Right lobe of liver (tissue), 4 donors: ENCODE measurements around the gene HECTD1.

Experiments used
- POLR2A ChIP-seq: fragments of 450-650 bp; IDR thresholded peaks from one replicate; pipeline ENCODE4 v1.6.1; 2017; ENCODE audit warnings: antibody characterized with exemption, mild to moderate bottlenecking
- TF ChIP-seq, protein P1 (sequence below), 4 donors: fragments of 200-600 bp in 3 of 4; fragments of 450-650 bp in 1 of 4; IDR thresholded peaks; one replicate each; pipeline versions ENCODE4 v1.5.1 to v1.8.0; 2016 to 2022; ENCODE audit warnings: antibody characterized with exemption in 4 of 4, mild to moderate bottlenecking in 2 of 4
- donor health status: DM: no; HTN: no; CAD: no.
- donor health status: DM: no; HTN: no; CAD: no.
- donor health status: DM: no; HTN: yes; CAD: no.

DNA sequence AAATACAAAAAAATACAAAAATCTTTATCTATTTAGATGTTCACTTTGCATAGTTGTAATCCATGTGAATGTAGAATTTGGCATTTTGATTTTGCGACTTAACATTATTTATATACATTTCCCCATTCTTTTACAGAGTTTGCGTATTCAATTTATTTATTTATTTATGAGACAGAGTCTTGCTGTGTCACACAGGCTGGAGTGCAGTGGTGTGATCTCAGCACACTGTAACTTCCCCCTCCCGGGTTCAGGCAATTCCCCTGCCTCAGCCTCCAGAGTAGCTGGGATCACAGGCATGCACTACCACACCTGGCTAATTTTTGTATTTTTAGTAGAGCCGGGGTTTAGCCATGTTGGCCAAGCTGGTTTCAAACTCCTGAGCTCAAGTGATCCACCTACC is 156.1 kb downstream of the HECTD1 start:
- TF ChIP-seq, protein P1, sequence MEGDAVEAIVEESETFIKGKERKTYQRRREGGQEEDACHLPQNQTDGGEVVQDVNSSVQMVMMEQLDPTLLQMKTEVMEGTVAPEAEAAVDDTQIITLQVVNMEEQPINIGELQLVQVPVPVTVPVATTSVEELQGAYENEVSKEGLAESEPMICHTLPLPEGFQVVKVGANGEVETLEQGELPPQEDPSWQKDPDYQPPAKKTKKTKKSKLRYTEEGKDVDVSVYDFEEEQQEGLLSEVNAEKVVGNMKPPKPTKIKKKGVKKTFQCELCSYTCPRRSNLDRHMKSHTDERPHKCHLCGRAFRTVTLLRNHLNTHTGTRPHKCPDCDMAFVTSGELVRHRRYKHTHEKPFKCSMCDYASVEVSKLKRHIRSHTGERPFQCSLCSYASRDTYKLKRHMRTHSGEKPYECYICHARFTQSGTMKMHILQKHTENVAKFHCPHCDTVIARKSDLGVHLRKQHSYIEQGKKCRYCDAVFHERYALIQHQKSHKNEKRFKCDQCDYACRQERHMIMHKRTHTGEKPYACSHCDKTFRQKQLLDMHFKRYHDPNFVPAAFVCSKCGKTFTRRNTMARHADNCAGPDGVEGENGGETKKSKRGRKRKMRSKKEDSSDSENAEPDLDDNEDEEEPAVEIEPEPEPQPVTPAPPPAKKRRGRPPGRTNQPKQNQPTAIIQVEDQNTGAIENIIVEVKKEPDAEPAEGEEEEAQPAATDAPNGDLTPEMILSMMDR (IDR thresholded peaks at IDR 0.05), result no peak
- TF ChIP-seq POLR2A, result no peak
